OCI-LY3 (cell line): ENCODE results near the gene PPP1R1C.

ENCODE experiments used
- H2AFZ ChIP-seq: fragments of 200-600, 300-600 bp; shearing (Covaris generic); 2 replicates; pipeline ENCODE4 v1.6.0; 2014; ENCODE audit warnings: antibody characterized with exemption, low read depth, low read length
- H3K27ac ChIP-seq: fragments of 200-600, 300-600 bp; sonication (generic); 2 replicates; pipeline ENCODE4 v1.5.1; 2014; ENCODE audit warnings: mild to moderate bottlenecking, low read length, moderate library complexity, mixed read lengths
- H3K27me3 ChIP-seq: fragments of 200-600, 300-600 bp; sonication (generic); 2 replicates; pipeline ENCODE4 v1.6.1; 2014; ENCODE audit warnings: low read depth, low read length, mixed read lengths
- H3K36me3 ChIP-seq: fragments of 200-600, 300-600 bp; sonication (generic); replicated peaks from 2 replicates; pipeline ENCODE3; 2014; ENCODE audit warnings: low read depth, low read length, mixed read lengths
- H3K4me1 ChIP-seq: fragments of 300-600, 200-600 bp; sonication (generic); 2 replicates; pipeline ENCODE4 v1.6.1; 2014; ENCODE audit warnings: low read length, mixed read lengths
- H3K4me2 ChIP-seq: fragments of 200-600, 300-600 bp; sonication (generic); 2 replicates; pipeline ENCODE4 v1.6.1; 2014; ENCODE audit warnings: low read length, mixed read lengths
- H3K4me3 ChIP-seq: fragments of 300-600, 200-600 bp; sonication (generic); 2 replicates; pipeline ENCODE4 v1.5.1; 2014; ENCODE audit warnings: antibody characterized with exemption, mild to moderate bottlenecking, low read length, moderate library complexity
- H3K79me2 ChIP-seq: fragments of 300-600, 200-600 bp; shearing (Covaris generic); 2 replicates; pipeline ENCODE4 v1.6.1; 2014; ENCODE audit warnings: mild to moderate bottlenecking, low read length, mixed read lengths
- H3K9ac ChIP-seq: fragments of 300-600, 200-600 bp; shearing (Covaris generic); 2 replicates; pipeline ENCODE4 v1.6.0; 2014; ENCODE audit warnings: mild to moderate bottlenecking, low read length, moderate library complexity
- H3K9me3 ChIP-seq: fragments of 200-600, 300-600 bp; shearing (Covaris generic); 2 replicates; pipeline ENCODE4 v1.6.1; 2014; ENCODE audit warnings: low read length, mixed read lengths; ENCODE audit not compliant: insufficient read depth
- H4K20me1 ChIP-seq: fragments of 200-600, 300-600 bp; sonication (generic); 2 replicates; pipeline ENCODE4 v1.6.1; 2016; ENCODE audit warnings: low read length, mixed read lengths; ENCODE audit not compliant: insufficient read depth
- CTCF ChIP-seq: fragments of 200-600, 300-600 bp; sonication (generic); IDR thresholded peaks from 2 replicates; pipeline ENCODE4 v1.5.1; 2014; ENCODE audit warnings: antibody characterized with exemption, low read length, low read depth
- EZH2phosphoT487 ChIP-seq: fragments of 200-600 bp; shearing (Covaris generic); IDR thresholded peaks from 2 replicates; pipeline ENCODE4 v1.6.1; 2018; ENCODE audit warnings: antibody characterized with exemption, mixed run types, low read depth

PPP1R1C gene

GRCh38 chr2:181988154-181988924 lies 2.7 kb downstream of the PPP1R1C start:
- H3K27ac ChIP-seq: no peak overlapping the region
- H3K27me3 ChIP-seq: no peaks in the 10 kb centered on the region
- H3K36me3 ChIP-seq: no peaks in the 10 kb centered on the region
- H2AFZ ChIP-seq: no peak overlapping the region
- H3K4me2 ChIP-seq: no peak overlapping the region
- H3K9me3 ChIP-seq: no peaks in the 10 kb centered on the region
- H3K9ac ChIP-seq: no peak overlapping the region
- H3K4me1 ChIP-seq: peaks cover 43% of the 10 kb centered on the region
- H3K79me2 ChIP-seq: no peaks in the 10 kb centered on the region
- no peak overlapping the region for H3K4me3 ChIP-seq
- H4K20me1 ChIP-seq: no peaks in the 10 kb centered on the region
- TF ChIP-seq CTCF: no peak
- TF ChIP-seq EZH2phosphoT487: no peak

DNA sequence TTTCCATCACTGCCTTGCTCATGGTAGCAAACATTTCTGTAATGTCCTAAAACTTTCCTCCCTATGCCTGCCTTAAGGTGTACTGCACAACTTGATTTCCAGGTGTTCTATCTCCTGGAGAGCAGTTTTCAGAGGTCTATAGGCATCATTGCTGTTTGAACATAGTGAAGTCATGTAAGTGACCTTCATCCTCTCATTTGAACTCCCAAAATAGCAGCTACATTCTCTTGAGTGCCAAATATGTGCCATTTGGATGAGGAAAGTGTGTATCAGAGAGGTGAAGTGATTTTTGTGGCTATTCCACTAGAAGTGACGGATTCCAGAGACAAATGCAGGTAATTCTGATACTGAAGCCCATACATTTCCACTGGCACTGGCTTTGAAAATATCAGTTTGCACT lies 3.4 kb downstream of the PPP1R1C start:
- no peaks in the 10 kb centered on the region for H3K79me2 ChIP-seq

DNA sequence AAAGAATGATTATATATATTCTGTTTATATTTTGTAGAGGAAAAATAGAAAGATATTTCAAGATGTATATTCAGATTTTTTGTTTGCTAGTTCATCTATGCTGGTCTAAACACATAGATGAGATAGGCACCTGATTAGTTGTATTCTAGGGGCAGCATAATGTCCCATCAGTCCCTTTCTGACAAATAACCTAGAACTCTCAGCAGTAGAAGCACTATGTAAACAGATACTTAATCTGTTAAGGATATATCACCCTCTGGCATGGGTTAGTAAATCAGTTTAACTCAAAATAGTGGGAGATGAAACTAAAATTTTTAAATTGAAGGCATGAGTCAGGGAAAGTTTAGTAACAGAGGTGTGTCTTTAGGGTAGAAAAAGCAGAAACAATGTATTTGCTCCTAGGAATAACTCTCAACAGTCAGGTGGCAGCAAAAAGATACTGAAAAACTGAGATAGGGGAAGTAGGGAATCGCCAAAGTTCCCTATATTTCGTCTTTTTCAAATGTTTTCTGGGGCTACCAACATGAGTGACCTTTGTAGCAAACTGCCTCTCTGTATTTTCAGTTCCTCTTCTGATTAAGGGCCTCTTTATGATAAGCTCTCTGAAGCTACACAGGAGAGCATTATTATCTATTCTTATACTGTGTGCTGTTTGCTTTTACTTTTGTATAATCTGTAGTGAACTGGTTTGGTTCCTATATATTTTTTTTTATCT lies 5.7 kb downstream of the PPP1R1C start:
- Histone ChIP-seq H3K27ac (peak overlapping the region; percentile 95), H3K79me2 (no peaks in the 10 kb centered on the region), H2AFZ (no peak overlapping the region), H3K27me3 (no peaks in the 10 kb centered on the region), H3K4me2 (peak overlapping the region; percentile 91), H3K9ac (peak overlapping the region; percentile 74), H3K4me3 (peak overlapping the region; percentile 69), H3K36me3 (peaks cover 10% of the 10 kb centered on the region), H3K4me1 (peaks cover 43% of the 10 kb centered on the region), H3K9me3 (no peaks in the 10 kb centered on the region), H4K20me1 (no peaks in the 10 kb centered on the region)
- TF ChIP-seq EZH2phosphoT487 (no peak), CTCF (no peak)

More for the DNA sequence above, 3.4 kb downstream of the PPP1R1C start:
- Histone ChIP-seq H3K4me2 (no peak overlapping the region), H2AFZ (no peak overlapping the region), H3K9ac (no peak overlapping the region), H4K20me1 (no peaks in the 10 kb centered on the region), H3K36me3 (peaks cover 4% of the 10 kb centered on the region), H3K27me3 (no peaks in the 10 kb centered on the region), H3K27ac (no peak overlapping the region), H3K4me3 (no peak overlapping the region), H3K4me1 (peaks cover 50% of the 10 kb centered on the region), H3K9me3 (no peaks in the 10 kb centered on the region)
- TF ChIP-seq CTCF (no peak), EZH2phosphoT487 (no peak)

DNA sequence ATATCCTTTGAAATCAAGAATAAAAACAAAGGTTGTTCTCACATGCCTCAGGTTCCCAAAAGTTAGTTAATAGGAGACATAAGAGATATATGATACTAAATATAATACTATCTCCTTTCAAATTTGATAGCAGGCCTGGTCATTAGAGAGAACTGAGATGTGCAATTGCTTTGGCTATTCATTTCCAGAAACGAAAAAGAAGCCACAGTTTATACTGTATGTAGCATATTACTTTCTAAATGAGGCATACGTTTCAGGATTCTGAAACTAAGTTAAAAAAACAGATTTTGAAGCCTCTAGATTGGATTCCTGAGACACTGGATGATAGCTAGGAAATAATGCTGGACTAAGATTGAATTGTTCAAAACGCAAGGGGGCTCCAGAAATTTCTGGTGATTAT lies 7.1 kb downstream of the PPP1R1C start:
- no peak overlapping the region for H3K9ac ChIP-seq
- H2AFZ ChIP-seq: no peak overlapping the region
- H3K27ac ChIP-seq: peak overlapping the region; percentile 67
- H3K36me3 ChIP-seq: peaks cover 10% of the 10 kb centered on the region
- H3K4me2 ChIP-seq: peak overlapping the region; percentile 63
- peaks cover 43% of the 10 kb centered on the region for H3K4me1 ChIP-seq
- H3K79me2 ChIP-seq: no peaks in the 10 kb centered on the region
- no peaks in the 10 kb centered on the region for H3K27me3 ChIP-seq
- no peaks in the 10 kb centered on the region for H4K20me1 ChIP-seq
- no peaks in the 10 kb centered on the region for H3K9me3 ChIP-seq
- no peak for TF ChIP-seq CTCF
- no peak for TF ChIP-seq EZH2phosphoT487
- peak overlapping the region; percentile 49 for H3K4me3 ChIP-seq
